HG02610 (cell line): ENCODE results near the gene PDE11A.
"Not testable (repeated sequence)": the region's sequence is repeated elsewhere in the genome, so short reads cannot be mapped to it uniquely, and the experiment has no call there.

Source experiments
- ATAC-seq: cut with Tn5 transposase; IDR thresholded peaks from one replicate; pipeline ENCODE4 v1.9.1; 2021; ENCODE audit warnings: mild to moderate bottlenecking, moderate library complexity; ENCODE audit not compliant: unreplicated experiment

Gene PDE11A

DNA sequence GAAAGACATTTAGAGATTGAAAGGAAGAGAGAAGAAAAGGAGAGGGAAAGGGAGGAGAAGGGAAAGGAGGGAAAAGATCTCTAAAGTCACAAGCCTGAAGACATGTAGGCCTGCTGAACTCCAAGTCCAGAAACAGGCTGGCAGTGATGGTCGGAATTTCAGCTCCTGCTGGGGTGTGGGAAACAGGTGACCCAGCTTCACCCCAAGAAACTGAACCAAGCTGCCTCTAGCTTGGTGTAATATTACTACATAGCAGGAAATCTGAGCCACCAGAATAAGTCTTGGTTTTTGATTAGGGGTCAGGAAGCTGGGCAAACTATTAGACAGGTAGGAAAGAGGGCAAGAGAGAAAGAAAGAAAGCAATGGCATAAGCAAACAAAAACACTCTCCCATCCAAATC is 185.8 kb downstream of the PDE11A start:
- no peak for ATAC-seq

DNA sequence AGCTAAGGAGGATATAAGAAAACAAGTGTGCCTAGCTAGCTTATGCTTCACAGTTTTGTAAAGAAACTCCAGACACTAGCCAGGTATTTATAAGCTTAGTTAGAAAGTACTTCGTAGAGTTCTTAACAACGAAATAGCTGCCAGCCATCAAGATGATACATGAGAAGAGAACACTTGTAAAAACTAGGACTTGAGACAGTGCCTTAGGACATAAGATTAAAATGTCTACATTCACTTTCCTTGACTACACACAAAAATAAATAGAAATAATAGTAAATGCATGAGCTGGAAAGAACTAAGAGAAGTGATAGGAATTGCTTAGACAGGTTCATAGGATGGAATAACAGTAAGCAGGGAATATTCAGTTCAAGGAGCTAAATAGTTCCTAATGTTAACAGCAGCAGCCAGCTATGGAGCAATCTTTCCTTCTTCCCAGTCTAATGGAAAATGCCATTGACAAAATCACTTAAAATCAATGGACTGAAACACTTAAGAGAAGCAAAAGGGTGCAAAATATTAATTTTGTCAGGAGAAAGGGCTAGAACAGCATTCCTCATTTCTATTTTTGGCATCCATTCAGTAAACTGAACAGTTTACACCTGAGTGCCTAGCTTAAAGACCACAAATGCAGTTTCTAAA is 186.6 kb downstream of the PDE11A start:
- ATAC-seq: no peak

DNA sequence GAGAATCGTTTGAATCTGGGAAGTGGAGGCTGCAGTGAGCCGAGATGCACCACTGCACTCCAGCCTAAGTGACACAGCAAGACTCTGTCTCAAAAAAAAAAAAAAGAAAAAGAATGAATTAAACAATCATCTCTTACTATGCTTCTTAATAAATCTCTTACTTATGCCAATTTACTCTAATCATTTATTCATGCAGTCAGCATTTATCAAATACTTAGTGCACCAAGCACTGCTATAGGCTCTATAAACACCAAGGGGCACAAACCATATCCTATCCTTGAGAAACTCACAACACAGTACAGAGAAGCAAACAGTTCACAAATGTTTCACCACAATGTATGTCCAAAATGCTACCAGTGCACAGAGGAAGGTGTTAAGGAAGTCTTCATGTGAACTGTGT is 189.4 kb downstream of the PDE11A start:
- no peak for ATAC-seq

DNA sequence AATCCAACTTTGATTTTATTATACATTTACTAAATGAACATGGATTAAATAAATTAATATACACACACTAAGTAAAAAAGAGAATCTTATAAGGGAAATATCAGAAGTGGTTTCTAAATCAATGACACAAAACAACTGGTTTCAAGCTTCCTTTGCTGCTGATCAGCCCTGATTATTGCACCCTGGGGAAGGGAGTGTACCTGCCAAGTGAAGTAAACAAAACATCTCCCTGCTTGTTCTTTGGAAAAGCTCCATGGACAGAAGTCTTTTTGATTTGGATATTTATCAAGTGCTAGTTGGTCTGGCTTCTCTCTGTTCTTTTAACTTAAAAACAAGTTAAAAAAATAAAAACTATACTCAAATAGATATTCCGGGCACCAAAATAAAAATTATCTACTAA is 190.1 kb downstream of the PDE11A start:
- no peak for ATAC-seq

DNA sequence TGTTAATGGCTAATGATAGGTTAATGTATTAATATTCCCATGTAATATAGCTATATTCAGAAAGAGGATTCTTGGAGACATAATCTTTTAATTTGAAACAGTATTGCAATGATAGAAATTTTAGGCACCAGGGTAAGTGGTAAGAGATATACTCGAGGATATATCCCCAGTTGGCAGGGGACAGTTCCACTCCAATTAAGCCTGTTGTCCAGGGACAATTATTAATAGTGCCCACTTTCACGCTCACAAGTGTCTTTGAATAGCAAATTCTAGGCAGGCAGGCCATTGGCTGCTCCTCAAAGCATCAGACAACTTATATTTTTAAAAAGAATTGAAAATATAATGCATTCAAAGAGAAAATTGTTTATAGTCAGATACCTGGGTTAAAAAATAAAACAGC is 190.7 kb downstream of the PDE11A start:
- ATAC-seq: no peak

DNA sequence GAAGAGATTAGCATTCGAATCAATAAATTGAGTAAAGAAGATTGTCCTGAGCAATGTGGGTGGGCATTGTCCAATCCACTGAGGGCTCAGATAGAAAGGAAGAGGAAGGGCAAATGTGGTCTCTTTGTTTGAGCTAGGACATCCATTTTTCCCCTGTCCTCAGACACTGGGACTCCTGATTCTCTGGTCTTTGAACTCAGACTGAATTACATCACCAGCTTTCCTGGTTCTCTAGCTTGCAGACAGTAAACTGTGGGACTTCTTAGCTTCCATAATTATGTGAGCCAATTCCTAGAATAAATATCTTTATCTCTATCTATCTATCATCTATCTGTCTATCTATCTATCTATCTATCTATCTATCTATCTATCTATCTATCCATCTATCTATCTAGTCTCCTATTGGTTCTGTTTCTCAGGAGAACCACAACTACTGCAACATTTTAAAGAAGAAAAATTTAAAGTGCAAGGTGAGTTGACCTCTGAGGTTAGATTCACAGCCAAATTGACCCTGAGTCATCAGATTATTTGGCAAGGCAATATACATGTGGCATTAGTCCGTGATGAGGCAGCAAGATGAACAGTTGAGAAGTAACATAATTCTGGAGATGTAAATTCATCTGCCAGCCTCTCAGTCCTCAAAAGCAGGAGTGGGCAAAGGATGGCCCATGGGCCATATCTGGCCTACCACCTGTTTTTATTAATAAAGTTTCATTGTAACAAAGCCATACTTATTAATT is 191.4 kb downstream of the PDE11A start:
- no peak for ATAC-seq

DNA sequence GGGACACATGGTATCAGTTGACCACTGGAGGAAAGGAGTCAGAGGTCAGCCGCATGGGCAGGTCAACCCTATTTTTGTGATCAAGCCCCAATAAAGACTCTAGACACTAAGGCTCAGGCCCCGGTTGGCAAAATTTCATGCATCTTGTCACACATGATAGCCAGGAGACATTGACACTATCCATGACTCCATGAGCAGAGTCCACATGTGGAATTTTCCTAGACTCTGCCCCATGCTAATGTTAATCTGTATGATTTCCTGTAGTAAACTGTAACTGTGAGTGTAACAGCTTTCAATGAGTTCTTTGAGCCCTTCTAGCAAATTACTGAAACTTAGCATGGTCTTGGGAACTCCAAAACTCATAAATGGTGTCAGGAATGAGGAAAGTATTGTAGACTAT is 192.3 kb downstream of the PDE11A start:
- no peak for ATAC-seq

DNA sequence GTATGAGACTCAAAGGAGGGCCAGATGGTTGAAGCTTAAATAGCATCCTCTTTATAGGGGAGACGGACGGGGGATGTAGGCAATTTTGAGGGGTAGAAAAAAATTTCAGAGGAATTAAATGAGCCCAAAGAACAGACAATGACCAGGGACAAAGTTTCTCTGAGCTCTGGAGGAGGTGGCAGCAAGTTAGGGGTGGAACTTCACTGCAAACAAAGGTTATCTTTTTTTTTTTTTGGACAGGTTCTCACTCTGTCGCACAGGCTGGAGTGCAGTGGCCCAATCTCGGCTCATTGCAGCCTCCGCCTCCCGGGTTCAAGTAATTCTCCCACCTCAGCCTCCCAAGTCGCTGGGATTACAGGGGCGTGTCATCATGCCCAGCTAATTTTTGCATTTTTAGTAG is 195.6 kb downstream of the PDE11A start:
- ATAC-seq: no peak

DNA sequence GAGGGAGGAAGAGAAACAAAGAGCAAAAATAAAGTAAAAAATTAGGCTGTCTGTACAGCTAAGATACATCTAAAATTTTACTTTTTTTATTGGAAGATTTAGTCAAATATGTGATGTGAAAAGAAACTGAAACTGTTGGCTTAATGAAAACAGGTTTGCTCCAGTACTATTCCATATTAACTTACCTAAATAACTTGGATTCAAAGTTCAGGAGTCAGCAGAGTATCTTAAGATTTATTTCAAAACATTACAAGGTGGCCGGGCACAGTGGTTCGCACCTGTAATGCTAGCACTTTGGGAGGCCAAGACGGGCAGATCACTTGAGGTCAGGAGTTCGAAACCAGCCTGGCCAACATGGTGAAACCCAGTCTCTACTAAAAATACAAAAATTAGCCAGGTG is 197.9 kb downstream of the PDE11A start:
- no peak for ATAC-seq

DNA sequence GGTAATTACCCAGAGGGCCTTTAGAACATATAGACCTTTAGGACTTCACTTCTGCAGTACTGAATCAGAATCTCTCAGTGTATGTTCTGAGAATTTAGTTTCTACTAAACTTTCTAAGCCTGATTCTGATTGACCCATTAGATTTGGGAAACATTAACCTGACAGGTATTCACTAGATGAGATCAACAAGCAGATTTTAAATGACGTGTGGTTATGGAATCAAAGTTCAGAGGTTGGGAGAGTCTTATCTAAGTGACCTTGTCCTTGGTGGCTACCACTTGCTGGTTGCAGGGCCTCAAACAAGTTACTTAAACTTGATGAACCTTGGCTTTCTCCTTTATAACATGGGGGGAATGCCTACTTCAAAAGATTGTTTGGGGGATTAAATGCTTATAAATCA is 198.7 kb downstream of the PDE11A start:
- ATAC-seq: no peak

DNA sequence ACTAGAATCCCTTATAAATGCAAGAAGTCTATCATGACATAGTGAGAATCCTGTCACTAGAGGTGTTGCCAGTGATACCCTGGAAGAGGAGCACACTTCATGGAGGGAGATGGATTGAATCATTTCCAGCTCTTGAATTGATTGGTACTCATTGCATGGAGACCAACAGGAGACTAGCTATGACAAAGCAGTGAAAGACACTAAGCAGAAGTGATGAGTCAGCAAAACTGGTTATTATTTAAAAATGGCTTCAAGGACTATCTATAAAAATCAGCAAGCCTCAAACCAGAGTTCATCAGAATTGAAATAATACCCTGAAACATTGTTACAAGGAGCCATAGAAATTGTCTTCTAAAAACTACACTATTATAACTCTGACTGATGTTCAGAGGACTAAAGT is 200.3 kb downstream of the PDE11A start:
- ATAC-seq: no peak

DNA sequence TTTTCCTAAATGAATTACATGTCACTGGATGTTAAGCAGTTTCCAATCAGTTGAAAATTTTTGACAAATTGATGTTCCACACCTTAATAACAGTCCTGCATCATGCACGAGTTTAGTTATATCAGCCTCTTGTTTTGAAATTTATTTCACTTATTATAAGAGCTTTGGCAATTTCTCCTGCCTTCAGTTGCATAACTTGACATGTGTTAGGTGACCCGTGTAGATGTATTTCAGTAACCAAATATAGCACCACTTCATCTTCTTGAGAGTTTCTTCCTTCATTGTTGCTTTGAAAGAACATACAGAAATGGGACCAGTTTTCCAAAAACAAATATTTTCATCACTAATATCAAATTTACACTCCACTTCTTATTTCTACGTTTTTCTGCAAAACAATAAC is 202.7 kb downstream of the PDE11A start:
- no peak for ATAC-seq

DNA sequence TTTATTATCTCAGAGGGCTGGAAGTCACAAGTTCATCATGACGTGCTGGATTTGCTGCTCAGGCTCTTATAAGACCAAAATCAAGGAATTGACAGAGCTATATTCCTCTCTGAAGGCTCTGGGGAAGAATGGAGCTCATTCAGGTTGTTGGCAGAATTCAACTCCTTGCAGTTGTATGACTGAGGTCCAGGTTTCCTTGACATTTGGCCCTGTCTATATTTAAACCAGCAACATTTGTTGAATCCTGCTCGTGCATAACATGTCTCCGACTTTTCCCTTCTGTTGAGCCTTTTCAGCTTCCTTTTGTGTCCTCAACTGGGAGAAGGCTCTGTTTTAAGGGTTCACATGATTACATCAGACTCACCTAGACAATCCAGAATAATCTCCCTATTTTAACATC is 203.4 kb downstream of the PDE11A start:
- ATAC-seq: no peak

DNA sequence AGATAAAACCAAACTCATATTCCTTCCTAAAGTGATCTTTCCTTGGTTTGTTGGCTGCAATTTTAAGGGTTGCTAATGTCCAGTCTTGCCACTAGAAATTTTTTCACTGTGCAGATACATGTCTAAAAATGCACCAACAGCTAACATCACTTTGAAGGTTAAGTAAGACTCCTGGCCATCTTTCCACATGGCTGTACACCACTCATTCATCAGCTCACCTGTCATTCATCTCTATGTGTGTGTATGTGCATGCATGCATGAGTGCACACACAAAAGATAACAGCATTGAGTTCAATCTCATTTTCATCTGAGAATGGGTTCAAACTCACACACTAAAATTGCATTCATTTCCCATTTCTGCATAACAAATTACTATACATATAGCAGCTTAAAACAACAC is 203.8 kb downstream of the PDE11A start:
- no peak for ATAC-seq

DNA sequence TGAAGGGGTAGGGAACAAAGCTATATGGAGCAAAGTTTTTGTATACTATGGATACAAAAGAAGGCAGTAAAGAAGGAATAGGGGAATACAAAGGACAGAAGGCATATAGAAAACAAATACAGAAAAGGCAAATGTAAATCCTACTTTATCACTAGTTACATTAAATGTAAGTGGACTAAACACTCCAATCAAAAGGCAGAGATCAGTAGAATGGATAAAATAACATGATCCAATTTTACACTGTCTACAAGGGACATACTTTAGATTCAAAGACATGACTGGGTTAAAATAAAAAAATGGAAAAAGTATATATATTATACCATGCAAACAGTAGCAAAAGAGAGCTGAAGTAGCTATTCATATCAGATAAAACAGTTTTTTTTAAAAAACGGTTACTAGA is 215.0 kb downstream of the PDE11A start:
- no peak for ATAC-seq

DNA sequence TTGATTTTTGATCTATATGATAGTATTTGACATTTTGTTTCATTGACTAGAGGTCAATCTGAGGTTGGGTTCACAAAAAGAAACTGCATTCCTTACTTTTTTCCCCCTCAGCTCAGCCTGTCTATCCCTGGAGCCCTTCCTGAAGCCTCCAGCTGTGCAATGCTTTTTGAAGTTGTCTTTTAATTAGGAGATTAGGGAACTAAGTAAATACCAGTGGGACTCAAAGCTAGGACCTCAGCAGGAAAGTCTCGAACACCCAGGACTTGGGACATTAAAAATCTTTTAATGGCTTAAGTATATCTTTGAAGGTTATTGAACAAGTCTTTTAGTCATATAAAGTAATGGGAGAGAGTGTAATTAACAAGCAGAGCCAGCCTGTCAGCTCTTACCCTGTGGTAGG is 220.2 kb downstream of the PDE11A start:
- no peak for ATAC-seq

DNA sequence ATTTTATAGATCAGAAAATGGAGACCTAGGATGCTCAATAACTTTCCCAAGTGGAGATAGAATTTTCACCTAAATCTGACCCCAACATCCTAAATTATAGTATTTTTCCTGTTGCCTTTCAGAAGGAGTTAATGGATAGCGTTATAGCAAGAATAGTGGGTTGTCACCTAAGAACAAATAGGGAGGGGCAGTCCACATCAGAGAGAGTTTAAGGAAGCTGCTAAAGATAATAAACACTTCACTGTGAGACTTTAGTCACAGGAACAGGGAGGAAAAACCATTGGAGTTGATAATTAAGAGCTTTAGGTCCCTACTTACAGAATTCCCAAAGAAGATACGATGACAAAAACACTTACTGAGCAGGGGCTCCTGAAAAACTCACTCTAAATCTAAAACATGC is 229.4 kb downstream of the PDE11A start:
- ATAC-seq: no peak

DNA sequence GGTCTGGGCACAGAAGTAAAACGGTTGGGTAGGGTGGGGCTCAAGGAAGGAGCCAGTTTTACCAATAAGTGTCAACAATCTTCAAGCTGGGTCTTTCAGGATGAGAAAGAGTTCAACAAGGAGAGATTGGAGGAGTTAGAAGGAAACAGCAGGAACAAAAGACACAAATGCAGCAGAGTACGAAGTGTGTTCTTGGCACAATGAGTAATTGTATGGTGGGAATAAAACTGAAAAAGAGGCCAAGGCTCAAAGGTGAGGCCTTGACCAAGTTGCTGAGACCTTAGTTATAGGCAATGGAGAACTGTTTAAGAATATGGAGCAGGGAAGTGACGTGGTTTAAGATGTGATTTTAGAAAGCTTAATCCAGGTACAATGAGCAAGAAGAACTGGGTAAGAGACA is 230.3 kb downstream of the PDE11A start:
- ATAC-seq: no peak

DNA sequence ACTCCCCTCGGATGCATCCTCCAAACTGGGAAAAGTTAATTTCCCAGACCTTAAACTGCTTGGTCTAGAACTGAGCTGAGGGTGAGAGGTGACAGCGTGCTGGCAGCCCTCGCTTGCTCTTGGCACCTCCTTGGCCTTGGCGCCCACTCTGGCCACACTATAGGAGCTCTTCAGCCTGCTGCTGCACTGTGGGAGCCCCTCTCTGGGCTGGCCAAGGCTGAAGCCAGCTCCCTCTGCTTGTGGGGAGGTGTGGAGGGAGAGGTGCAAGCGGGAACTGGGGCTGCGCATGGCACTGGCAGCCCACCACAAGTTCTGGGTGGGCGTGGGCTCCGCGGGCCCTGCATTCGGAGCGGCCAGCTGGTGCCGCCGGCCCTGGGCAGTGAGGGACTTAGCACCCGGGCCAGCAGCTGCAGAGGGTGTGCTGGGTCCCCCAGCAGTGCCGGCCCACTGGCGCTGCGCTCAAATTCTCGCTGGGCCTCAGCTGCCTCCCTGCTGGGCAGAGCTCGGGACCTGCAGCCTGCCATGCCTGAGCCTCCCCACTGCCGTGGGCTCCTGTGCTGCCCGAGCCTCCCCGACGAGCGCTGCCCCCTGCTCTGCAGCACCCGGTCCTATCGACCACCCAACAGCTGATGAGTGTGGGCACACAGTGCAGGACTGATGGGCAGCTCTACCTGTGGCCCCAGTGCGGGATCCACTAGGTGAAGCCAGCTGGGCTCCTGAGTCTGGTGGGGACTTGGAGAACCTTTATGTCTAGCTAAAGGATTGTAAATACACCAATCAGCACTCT is 237.0 kb downstream of the PDE11A start:
- not testable (repeated sequence) for ATAC-seq

DNA sequence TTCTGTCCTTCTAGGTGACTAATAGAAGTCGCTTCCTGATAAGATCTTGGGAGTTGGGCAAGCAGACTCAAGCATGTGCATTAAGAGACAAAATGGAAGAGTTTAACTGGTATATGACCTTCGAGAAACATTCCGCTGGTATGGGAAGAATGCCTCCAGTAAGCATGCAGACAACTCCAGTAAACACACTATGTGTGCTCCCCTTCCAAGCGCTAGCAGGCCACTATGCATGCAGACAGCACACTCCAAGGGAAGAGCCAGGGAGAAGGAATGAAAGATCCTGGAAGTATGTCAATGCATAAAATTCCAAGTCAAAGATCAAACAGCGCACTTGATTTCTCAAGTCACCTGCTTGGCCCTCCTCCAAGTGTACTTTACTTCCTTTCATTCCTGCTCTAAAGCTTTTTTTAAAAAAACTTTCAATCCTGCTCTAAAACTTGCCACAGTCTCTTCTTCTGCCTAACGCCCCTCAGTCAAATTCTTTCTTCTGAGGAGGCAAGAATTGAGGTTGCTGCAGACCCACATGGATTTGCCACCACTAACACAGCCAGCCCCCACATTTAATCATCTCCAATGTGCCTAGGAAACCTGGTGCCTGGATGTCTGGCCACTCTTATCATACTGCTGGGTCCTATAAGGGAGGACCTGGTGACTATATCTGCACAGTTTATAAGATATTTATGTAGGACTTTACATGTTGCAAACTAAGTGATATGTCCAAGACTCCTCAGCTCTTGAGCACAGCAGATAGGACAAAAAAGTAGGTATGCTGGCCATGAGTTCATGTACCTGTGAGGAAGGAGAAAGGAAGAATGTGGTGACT is 239.8 kb downstream of the PDE11A start:
- no peak for ATAC-seq

DNA sequence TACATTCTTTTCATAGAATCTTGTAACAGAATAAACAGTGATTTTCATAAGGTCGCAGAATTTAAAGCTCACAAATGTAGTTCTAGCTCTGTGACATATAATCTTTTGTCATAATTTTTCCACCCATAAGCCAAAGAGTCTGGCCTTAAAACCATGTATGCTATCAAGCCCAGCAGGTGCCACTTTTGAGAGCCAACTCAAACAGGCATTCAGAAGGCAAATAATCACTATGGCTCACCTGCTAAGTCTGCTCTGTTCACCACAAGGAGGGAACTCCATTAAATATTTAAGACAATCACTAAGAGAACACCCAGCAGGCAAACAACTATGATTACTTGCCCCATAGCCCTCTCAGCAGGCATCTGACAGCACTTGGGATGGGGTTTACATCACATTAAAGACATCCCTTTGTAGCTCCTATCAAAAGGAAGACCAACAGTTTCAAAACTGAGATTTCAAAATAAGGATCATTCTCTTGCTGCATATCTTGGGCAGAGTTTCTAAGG is 241.6 kb downstream of the PDE11A start:
- no peak for ATAC-seq
